SIG-M5 treated with dmso at 0.1 percent for 504 hours (cell line): ENCODE results near the gene FAM153A.
"Not testable (repeated sequence)": the region's sequence is repeated elsewhere in the genome, so short reads cannot be mapped to it uniquely, and the experiment has no call there.

Experiments
- DNase-seq: peaks from one replicate; lab custom pipeline; 2025; ENCODE audit not compliant: unreplicated experiment; lab: John Stamatoyannopoulos, UW

FAM153A gene

DNA sequence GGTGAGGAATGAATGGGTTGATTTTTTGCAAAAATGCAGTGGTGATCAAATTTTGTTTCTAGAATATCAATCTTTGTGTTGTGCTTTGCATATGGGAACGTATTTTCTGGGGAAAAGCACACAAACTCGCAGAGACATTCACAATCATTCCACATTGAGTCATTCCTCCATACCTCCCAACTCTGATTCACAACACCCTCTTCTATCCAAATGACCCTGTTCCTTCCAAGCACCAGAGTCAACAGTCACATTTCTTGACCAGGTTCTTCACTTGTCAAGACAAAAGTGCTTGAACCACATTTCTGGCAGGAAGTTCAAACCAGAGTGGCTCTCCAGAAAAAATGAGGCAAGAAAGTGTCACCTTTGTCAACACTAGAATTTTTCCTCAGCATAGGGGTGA lies 35.3 kb downstream of the FAM153A start:
- DNase-seq = not testable (repeated sequence)

DNA sequence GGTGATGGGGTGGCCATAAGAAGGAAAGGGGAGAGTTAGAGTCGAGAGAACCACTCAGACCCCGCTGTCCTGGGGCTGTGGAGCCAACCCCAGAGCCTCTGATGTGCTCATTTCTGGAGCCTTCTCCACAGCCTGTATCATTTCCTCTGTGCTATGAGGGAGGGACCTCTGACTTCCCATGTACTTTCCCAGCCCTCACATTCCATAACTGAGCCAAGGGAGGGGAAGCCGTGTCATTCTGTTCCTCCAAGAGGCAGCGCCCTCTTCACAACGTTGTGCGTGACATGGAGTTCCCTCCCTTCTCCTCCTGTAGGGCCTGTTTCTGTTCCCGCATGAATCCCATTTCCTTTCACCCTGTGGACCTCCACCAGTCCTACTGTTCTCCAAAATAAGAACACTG lies 57.8 kb downstream of the FAM153A start:
- not testable (repeated sequence) for DNase-seq

DNA sequence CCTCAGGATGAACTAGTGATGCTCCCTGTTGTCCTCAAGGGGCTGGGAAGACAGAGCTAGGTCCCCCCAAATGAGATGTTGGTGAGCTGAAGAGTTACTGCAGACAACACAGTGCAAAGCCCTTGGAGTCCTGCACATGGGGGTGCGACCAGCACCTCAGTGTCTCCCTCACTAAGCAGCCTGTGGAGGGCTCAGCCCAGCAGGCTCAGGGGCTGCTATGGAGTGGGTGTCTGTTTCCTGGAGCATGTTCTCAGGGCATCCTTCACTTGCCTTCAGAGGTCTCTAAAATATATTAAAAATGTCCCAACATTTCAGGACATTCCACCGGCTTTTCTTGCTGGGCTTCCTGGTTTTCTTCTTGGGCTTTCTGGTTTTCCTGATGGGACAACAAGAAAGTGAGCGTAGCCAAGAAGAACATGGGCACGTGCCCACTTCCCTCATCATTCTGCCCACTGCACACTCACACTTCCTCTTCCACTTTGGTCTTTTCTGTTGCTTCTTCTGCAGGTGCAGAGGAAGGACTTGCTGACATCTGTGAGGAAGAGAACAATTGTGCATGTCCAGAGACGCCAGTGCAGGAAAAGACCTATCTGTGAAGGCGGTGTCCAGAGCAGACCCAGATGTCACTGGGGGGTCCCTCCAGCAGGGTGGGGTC lies 58.7 kb downstream of the FAM153A start:
- DNase-seq = not testable (repeated sequence)

DNA sequence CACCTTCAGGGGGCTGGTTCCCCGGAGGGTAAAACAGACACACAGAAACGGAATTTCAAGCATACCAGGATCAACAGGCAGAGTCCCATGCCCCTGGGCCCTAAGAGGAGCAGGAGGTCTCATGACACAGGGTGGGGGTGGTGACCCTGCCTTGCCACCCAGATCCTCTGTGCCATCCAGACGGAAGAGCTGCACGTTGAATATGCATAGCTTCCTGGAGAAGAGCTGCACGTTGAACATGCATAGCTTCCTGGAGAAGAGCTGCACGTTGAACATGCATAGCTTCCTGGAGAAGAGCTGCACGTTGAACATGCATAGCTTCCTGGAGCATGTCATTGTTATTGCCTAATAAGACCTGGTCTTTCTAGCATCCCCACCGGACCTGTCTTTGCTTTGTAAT lies 59.9 kb downstream of the FAM153A start:
- not testable (repeated sequence) for DNase-seq

DNA sequence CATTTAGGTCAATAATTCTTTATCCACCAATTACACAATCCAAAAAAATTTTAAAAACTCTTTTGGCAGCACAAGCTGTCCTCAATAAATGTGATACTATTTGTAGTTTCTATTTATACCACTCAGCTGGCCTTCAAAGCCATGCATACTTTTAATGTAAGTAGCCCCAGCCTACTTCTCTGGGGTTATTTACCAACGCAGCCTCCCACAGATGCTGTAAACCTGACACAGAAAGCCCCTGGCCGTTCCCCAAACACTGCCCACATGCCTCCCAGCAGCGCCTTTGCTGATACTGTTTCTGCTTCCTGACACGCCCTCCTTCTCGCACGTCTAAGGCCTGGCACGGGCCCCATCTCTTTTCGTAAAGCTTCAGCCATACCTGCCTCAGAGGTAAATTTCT lies 62.7 kb downstream of the FAM153A start:
- not testable (repeated sequence) for DNase-seq

DNA sequence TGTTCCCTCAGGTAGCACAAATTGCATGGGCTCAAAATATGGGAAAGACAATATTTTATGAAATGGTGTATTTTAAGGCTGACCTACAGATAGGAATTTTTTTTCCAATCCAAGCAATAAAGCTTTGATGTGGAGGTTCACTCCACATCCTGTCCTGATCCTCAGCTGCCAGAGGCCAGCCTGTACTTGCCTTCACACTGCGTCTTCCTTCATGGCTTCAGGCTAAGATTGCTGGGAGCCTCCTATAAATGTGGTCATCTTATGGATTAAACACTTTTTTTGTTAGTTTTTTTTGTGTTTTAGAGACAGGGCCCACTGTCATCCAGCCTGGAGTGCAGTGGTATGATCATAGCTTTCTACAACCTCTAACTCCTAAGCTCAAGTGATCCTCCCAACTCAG lies 67.3 kb downstream of the FAM153A start:
- not testable (repeated sequence) for DNase-seq

DNA sequence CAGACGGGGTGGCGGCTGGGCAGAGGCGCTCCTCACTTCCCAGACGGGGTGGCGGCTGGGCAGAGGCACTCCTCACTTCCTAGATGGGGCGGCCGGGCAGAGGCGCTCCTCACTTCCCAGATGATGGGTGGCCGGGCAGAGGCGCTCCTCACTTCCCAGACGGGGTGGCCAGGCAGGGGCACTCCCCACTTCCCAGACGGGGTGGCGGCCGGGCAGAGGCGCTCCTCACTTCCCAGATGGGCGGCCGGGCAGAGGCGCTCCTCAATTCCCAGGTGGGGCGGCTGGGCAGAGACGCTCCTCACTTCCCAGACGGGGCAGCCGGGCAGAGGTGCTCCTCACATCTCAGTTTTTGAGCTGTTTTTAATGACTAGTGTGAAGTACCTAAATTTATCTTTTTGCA lies 86.6 kb downstream of the FAM153A start:
- DNase-seq = not testable (repeated sequence)

DNA sequence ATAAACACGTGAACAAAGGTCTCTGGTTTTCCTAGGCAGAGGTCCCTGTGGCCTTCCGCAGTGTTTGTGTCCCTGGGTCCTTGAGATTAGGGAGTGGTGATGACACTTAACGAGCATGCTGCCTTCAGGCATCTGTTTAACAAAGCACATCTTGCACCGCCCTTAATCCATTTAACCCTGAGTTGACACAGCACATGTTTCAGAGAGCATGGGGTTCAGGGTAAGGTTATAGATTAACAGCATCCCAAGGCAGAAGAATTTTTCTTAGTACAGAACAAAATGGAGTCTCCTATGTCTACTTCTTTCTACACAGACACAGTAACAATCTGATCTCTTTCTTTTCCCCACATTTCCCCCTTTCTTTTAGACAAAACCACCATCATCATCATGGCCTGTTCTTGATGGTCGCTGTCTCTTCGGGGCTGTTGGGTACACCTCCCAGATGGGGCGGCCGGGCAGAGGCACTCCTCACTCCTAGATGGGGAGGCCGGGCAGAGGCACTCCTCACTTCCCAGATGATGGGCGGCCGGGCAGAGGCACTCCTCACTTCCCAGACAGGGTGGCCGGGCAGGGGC lies 87.3 kb downstream of the FAM153A start:
- not testable (repeated sequence) for DNase-seq

DNA sequence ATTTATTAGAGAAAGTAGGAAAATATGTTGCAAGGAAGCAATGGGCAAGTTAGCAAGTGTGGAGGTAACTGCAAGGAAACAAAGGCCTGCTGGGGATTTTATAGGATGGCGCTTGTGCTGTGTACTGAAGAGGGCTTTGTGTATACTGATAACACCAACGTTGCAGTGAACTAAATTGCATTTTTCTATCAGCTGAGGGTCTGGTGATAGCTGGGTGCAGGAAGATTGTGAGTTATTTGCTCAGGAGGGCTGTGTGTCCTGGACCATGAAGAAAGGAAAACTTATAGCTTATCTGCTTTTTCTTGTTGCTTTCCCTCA lies 88.2 kb downstream of the FAM153A start:
- DNase-seq = not testable (repeated sequence)

DNA sequence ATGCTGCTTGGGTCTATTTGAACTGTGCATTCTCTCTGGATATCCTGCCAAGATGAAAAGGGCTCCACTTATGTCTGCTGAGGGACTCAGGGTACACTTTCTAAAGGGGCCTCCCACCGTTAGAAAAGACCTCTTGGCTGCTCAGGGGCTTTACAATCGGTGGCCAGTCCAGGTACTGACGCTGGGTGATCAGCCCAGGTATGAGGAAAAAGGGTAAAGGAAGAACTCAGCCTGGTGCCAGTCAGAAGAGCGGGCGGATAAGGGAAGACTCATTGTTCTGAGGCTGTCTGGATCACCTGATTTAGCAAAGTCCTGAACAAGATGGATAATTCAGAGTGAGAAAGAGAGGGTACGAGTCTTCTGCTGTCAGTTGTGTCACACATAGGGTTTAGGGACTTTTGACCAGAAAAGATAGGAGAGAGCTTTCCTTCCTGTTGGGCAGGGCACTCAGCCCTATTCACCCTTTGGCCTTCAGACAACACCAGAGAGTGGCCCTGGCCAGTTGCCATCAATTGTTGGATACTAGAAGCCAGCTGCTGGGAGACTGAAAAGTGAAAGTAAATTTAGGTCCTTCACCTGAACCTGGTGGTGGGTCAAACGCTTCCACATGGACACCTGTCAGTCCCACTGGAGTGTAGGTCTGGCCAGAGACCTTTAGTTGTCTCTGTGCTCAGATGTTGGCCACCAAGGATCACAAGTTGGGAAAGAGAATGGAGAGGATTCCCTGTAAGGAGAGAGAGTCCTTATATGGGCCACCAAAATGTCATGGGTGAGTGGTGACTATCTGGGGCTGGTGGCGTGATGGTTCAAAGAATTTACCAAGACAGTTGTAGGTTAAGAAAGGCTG lies 88.8 kb downstream of the FAM153A start:
- not testable (repeated sequence) for DNase-seq

DNA sequence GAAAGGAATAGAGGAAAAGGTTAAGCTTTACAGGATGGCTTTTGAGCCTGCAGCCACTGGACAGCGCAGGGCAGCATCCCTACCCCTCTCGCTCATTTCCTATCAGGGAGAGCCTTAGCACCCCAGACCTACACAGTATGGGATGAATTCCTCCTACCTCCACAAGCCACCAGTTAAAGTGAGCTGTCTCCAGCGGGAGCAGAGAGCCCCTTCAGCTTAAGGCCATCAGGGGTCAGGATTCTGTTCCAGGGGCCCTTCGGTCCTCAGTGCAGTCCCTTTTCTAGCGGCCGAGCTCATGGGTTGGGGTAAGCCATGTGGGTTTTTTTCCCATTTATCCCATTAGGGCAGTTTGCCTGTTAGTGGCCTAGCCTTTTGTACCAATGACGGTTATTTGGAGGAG lies 89.7 kb downstream of the FAM153A start:
- DNase-seq = not testable (repeated sequence)

DNA sequence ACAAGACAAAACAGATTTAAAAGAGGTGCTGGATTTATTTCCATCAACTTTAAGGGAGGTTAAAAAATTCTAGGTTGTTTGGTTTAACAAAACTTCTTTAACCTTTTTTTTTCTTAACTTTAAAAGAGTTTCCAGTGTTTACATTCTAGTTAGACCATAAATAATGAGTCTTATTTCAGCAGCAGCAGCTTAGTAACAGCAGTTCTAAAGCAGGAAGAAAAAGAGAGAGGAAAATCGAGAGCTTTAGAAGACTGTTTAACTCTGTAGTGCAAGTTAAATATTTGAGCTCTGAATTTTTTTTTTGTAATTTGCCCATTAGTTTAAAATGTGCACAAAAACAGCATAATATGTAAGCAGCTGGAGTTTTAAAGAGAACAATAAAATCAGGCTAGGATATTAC lies 90.2 kb downstream of the FAM153A start:
- DNase-seq = not testable (repeated sequence)

DNA sequence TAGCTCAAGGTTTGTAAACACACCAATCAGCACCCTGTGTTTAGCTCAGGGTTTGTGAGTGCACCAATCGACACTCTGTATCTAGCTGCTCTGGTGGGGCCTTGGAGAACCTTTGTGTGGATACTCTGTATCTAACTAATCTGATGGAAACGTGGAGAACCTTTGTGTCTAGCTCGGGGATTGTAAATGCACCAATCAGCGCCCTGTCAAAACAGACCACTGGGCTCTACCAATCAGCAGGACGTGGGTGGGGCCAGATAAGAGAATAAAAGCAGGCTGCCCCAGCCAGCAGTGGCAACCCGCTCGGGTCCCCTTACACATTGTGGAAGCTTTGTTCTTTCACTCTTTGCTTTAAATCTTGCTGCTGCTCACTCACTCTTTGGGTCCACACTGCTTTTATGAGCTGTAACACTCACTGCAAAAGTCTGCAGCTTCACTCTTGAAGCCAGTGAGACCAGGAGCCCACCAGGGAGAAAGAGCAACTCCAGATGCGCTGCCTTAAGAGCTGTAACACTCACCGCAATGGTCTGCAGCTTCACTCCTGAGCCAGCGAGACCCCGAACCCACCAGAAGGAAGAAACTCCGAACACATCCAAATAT lies 93.6 kb downstream of the FAM153A start:
- not testable (repeated sequence) for DNase-seq

DNA sequence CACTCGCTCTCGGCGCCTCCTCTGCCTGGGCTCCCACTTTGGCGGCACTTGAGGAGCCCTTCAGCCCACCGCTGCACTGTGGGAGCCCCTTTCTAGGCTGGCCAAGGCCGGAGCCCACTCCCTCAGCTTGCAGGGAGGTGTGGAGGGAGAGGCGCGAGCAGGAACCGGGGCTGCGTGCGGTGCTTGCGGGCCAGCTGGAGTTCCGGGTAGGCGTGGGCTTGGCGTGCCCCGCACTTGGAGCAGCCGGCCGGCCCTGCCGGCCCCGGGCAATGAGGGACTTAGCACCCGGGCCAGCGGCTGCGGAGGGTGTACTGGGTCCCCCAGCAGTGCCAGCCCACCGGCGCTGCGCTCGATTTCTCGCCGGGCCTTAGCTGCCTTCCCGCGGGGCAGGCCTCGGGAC lies 94.6 kb downstream of the FAM153A start:
- not testable (repeated sequence) for DNase-seq

DNA sequence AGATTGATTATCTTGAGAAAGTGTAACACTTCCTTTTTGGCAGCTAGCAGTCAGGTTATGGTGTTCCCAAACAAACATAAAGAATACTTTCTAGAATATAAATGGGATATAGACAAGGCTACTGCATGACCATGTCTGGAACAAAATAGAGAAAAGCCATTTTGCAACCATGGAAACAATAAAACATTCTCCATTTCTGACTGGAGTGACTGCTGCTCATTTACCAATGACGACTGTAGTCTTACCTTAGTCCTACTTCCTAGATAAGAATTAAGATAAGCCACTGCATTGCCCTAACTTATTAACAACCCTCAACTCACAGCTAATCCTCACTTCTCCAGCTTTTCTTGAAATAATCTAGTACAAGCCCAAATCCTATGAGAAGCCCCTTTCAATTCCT lies 100.8 kb downstream of the FAM153A start:
- not testable (repeated sequence) for DNase-seq
